Activated T-cell treated with anti-CD3 and anti-CD28 coated beads, Interleukin-2, amount 50 U/mL, for 48 hours (primary cell): ENCODE measurements around the gene LLGL2.

Experiments used
- DNase-seq, 2 experiments: peaks; one replicate each; pipeline ENCODE4 v3.0.0-alpha.2; 2020

The LLGL2 gene

GRCh38 chr17:75619506-75620431, 94.3 kb downstream of the LLGL2 start:
- DNase-seq, result peak; percentile 37 to 49

- DNase-seq, result no peak
Observed at GRCh38 chr17:75621489-75621888, 96.0 kb downstream of the LLGL2 start.

GRCh38 chr17:75622076-75622475, 96.6 kb downstream of the LLGL2 start:
- DNase-seq, result no peak

GRCh38 chr17:75622771-75623273, 97.3 kb downstream of the LLGL2 start:
- DNase-seq, result no peak

- DNase-seq, result no peak
Observed at GRCh38 chr17:75623386-75623785, 97.9 kb downstream of the LLGL2 start.

GRCh38 chr17:75624021-75624420, 98.5 kb downstream of the LLGL2 start:
- DNase-seq, result no peak
